ENCODE data around the gene PALM3.

The PALM3 gene, protein sequence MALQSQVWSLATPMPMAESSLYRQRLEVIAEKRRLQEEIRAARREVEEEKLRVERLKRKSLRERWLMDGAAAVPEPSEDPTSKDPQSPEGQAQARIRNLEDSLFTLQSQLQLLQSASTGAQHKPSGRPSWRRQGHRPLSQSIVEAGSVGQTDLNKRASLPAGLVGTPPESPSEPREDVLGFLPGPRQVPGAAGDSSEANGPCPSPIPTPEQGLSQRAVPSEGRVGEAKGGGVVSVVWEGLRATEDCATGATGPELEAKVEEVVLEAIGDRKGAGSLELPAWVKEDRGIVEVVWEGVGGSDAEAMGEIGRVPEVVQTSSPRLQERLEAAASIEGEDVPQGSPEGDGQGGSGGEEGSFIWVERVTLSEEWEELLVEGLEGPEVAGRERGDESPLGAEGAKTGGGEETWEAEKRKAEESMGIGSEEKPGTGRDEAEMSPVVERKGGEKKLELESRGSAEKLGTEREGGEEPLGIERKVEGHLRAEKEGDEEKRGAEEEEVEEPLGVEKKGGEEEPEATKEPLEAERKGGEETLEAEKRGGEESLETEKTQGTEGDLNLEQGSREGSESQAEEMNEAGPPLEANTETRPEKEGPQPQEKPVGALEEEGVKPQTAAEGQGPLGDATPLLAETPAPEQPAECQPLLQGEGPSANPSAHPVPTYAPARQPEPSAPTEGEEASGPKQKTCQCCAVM

DNA sequence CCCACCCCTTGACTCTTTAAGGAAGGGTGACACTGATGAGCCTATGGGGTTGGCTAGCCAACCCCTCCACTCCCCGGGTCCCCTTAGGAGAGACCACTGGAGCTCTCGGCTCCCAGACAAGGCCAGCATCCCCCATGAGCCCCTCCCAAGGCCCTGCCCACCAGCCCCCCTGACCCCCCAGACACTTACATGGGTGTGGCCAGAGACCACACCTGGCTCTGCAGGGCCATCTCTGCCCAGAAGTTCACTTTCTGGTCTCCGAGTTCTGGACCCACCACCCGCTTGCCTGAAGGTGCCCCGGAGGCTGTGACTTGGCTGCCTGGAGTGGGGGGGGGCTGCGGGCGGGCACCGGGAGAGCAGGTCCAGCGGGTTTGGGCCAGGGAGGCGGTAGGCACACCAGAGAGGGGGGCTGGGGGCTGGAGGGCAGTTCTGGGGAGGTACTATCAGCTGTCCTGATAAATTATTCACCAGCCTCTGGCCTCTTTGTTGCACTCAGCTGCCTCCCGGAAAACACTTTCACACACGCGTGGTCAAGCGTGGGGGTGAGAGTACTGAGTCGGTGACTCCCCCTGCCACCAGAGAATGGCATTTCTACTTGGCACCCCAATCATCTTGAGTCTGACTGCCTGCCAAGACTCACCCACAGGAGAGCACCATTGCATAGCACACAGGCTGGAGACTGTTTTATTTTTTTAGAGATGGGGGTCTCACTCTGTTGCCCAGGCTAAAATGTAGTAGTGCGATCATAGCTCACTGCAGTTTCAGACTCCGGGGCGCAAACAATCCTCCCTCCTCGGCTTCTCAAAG is at the start of gene PALM3:
Gene PALM3 (minus strand): TSS at position 326 of the 807 bp plus-strand sequence. CDS start 96 bp downstream, at position 230.
- DNase-seq (ENCODE audit: low read depth): no peak

DNA sequence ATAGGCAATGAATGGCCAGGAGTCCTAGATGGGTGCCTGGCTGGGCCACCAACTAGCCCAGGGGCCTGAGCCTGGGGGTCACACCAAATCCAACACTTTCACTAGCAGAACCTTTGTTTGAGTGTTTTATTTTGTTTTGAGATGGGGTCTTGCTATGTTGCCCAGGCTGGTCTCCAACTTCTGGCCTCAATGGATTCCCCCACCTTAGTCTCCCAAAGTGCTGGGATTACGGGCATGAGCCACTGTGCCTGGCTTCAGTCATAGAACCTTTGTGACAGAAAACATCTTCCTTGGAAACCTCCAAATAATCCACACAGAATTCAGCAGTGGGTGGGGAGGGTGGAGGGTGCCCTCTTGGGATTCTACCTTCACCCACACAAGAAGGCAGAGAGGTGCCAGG is 49.6 kb upstream of the PALM3 start:
- DNase-seq (ENCODE audit: low read depth): no peak

DNA sequence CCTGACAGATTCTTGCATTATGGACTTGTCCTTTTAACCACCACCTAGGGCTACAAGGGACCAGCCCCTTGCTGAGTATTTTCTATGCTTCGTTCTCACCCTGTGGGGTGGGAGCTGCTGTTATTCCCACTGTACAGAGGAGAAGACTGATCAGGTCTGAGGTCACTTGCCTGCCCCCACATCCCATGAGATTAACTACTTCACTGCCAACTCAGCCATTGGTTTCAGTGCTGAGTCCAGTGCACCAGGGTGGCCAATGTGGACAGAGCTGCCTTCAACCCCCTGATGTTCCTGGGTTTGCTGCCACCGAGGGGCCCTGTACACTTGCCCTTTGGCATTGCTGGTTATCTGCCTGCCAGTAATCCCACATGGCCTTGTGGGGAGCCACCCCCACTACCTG is 48.8 kb upstream of the PALM3 start:
- DNase-seq (ENCODE audit: low read depth): no peak

DNA sequence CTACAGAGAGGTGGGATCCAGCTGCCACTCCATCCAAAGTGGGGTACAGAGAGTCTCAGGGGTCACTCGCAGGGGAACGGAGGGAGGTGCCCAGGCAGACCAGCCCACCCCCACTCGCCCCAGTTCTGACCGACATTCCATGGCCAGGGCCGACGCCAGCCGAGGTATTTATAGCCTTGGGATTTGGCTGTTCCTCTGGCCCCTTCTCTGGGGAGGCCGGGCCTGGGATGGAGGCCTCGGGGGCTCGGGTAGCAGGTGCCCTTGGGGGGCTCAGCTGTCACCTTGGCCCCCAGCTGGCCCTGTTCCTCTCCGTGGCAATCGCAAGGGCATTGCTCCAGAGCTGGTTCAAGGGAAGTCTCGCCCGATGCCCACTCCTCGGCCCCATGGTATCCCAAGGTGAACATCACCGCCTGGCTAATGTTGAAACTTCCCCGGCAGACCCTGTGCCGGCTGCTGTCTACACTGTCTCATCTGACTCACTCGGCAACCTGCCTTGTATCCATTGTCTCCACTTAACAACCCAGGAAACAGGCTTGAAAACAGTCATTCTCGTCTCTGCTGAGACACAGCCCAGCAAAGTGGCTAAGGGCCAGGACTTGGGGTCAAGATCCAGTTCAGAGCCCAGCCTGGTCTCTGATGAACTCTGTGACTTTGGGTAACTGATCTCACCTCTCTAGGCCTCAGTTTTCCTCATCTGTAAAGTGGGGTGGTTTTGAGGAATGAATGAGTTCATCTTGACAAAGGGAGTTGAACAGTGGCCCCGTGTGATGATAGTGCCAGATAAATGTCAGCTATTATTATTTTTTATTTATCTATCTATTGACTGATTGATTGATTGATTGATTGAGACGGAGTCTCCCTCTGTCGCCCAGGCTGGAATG is 45.9 kb upstream of the PALM3 start:
- DNase-seq (ENCODE audit: low read depth): no peak

DNA sequence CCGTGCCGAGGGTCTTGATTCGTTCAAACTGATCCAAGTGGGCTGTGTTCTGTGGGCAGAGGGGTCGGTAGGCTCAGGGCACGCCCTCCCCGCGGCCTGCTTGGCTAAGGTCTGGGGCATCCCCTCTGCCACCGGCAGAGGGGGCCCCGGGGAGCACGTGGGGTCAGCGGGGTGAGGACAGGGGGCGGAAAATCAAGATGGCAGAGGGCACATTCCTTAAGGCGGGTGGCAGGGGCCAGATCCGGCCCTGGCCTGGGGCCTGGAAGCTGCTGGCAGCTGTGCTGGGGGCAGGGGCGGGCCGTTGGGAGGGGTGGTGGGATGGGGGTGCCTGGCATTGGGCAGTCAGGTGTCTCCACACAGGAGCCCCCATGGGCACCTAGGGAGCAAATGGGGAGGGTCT is 45.0 kb upstream of the PALM3 start:
- DNase-seq (ENCODE audit: low read depth): no peak

DNA sequence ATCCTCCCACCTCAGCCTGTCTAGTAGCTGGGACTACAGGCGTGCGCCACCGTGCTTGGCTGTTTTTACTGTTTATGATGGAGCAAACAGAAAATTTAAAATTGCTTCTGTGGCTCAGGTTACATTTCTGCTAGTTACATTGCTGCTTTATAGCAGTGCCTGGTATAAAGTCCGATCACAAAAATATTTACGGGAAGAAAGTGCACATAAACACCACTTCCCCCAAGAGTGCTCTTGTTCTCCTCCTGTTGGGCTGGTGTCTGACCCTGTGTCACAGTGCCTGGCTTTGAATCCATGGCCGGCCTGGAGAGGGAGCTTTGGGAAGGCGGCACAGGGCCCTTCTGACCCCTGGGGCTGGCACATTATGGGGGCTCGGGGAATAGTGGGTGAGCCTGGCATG is 43.8 kb upstream of the PALM3 start:
- DNase-seq (ENCODE audit: low read depth): no peak

DNA sequence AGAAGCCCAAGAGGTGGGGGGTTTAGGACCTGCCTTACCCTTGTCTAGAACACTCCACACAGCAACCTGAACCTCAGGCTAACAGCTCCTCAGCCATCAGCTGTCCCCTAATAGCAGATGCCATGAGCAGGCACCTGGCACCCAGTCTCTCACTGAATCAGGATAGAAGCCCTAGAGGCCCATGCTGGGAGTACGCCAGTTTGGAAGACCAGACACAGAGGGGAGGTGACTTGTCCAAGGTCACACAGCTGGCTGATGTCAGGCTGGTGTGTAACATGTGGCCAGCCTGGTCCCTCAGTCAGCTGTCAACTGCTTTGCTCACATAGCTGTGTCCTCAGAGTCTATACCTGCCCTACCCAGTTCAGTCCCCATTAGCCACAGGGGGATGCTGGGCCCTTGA is 41.4 kb upstream of the PALM3 start:
- no peak for DNase-seq (ENCODE audit: low read depth)

DNA sequence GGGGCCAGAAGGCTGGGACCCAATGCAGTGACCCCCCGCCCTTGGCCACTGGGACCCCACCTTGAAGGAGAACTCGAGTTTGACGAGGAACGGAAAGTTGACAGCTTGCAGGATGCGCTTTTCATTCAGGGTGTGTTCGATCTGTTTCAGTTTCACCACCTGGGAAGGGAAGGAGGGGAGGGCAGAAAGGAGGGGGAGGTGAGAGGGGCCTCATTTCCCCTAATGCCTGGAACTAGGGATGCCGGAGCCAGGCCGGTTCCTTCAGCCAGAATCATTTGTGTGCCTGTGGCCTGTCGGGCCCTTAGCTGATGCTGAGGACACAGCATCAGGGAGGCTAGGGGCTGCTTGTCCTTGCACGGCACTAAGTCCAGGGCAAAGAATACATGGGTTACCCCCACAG is 40.9 kb upstream of the PALM3 start:
- DNase-seq (ENCODE audit: low read depth): no peak

DNA sequence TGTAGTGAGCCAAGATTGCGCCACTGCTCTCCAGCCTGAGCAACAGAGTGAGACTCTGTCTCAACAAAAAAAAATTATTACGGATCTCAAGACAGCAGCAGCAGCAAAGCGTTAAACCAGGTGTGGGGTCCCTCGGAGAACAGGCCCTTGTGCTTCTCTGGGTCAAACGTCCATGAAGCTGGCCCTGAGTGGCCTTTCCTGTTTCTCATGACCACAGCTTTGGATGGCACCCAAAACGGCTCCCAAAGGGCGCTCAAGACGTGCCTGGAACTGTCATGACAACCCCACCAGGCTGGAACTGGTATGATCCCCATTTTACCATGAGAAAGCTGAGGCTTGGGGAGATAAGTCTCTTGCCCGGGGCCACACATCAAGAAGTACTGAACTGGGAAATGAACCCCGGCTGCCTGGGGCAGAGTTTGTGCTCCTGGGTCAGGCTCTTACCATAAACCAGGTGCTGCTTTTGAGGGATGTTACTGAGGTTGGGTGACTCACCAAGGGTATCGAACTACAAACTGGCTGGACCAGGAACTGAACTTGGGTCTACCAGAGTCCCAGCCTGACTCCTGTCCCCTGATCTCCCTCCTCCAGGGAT is 40.3 kb upstream of the PALM3 start:
- no peak for DNase-seq (ENCODE audit: low read depth)

DNA sequence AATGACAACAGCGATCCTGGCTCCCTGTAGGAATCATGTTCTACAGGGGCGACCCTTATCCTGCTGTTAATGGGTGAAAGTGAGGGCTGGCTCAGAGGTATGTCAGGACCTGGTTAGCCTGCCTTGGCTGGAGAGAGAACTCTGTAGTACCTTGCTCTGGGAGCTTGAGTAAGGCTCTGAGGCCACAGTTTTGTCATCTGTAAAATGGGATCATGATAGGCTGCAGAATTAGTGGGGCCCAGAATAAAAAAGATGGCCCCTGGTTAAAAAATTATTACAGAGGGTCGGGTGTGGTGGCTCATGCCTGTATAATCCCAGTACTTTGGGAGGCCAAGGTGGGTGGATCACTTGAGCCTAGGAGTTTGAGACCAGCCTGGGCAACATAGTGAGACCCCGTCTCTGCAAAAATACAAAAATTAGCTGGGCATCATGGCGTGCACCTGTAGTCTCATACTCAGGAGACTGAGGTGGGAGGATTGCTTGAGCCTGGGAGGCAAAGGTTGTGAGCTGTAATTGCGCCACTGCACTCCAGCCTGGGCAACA is 39.2 kb upstream of the PALM3 start:
- no peak for DNase-seq (ENCODE audit: low read depth)

DNA sequence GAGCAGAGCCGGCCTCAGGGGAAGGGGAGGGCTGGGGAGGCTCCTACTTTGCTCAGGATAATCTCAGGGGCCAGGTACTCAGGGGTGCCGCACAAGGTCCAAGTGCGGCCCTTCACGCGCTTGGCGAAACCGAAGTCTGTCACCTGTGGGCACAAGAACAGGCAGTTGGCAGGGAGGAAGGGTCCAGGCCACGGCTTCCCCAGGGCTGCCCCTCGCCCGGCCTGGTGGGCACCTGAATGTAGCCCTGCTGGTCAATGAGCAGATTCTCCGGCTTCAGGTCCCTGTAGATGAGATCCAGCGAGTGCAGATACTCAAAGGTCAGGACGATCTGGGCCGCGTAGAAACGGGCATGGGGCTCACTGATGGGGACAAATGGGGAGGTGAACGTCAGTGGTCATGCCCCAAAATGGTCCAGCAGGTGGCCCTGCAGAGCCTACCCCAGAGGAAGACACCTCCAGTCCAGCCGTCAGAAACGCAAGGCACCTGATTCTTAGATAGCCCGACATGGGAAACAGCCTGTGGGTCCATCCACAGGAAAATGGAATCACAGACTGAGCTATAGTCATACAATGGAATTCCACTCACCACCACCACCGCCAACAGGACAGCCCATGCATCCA is 35.8 kb upstream of the PALM3 start:
- no peak for DNase-seq (ENCODE audit: low read depth)

DNA sequence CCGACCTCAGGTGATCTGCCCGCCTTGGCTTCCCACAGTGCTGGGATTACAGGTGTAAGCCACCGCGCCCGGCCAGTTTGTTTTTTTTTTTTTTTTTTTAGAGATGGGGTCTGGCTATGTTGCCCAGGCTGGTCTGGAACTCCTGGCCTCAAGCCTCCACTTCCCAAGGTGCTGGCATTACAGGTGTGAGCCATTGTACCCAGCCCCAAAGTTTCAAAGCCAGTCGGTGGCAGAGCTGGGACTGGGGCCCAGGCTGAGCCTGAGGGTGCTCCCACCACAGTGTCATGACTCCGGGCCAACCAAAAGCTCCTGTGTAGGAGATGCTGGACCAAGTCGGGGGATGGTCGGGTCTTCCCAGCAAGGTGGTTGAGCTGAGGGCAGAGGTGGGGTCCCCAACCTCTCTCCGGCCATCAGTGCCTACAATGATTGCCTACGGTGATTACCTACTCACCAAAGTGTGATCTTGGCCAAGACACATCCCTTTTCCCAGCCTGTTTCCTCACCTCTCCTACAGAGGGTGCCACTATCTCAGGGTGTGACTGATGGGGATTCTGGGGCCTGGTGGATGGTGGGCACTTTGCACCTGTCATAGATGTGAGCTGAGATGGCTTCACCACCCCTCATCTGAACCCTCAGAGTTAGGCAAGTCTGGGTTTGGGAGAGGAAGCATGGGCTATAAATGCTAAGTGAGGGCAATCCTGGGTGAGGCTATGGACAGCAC is 34.6 kb upstream of the PALM3 start:
- DNase-seq (ENCODE audit: low read depth): no peak

DNA sequence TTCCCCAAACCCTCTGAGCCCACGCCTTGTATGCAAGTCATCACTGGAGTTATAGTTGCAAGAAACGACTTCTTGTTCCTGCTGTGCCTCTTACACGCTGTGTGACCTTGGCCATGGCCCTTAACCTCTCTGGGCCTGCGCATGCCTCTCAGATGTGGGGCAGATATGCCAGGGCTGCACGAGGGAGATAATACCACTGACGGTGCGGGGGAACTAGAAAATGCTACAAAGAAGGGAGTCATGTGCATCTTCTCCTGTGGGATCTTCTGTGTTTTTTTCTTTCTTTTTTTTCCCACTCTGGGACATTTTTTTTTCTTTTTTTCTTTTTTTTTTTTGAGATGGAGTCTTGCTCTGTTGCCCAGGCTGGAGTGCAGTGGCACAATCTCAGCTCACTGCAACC is 33.0 kb upstream of the PALM3 start:
- DNase-seq (ENCODE audit: low read depth): no peak

DNA sequence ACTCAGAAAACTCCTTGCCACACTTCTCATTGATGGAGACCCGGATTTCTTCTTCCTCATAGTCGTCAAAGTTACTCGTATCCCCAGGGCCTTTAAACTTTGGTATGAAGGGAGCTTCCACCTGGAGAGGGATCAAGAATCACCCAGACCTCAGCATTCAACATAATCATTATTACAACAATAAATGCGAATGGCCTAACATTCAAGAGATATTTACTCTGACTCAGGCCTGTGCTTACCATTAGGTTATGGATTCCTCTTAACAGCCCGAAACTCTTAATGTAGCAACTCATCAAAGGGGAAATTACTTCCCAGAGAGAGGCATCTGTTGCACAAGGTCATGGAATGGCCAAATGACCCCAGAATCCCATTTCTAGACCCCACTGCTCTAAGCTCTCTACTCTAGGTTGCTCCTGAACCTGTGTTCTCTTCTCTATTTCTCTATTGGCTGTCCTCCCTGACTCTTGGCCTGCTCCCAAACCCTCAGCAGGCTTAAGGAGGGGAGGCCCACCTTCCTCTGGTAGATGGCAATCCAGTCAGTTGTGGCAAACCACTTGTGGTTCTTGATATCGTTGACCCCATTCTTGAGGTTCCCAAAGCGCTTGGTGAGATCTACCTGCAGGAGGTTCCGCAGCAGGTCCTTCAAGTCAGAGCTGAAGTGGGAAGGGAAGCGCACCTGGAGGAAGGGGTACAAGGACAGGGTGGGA is 31.4 kb upstream of the PALM3 start:
- DNase-seq (ENCODE audit: low read depth): no peak

DNA sequence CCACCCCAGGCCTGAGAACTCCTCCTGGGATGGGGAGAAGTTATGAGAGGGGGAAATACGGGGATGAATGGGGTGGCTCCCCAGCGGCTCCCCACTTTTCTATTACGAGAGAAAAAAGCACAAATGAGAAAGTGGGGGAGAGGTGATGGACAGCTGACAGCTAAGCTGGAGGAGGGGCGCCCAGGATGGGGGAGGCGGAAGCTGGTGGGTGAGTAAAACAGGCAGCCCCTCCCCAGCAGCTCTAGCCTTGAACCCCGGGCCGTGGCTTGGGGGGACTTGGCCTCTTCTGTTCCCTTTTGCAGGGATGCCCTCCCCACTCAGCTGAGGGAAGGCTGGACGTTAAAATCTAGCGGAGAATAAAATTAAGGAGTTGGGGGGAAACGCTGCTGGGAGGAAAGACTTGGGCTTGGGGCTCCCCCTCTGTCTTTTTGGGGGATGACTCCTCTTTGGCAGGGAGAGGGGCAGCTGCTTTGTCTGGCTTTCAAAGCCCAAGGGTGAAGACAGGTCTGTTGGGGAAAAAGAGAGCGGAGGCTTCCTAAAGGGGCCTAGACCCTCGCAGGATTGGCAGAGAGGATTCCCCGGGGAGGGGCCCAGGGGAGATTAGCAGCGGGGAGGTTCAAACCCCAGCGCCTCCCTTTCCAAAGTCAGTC is 30.1 kb upstream of the PALM3 start:
- DNase-seq (ENCODE audit: low read depth): peak; percentile 45

DNA sequence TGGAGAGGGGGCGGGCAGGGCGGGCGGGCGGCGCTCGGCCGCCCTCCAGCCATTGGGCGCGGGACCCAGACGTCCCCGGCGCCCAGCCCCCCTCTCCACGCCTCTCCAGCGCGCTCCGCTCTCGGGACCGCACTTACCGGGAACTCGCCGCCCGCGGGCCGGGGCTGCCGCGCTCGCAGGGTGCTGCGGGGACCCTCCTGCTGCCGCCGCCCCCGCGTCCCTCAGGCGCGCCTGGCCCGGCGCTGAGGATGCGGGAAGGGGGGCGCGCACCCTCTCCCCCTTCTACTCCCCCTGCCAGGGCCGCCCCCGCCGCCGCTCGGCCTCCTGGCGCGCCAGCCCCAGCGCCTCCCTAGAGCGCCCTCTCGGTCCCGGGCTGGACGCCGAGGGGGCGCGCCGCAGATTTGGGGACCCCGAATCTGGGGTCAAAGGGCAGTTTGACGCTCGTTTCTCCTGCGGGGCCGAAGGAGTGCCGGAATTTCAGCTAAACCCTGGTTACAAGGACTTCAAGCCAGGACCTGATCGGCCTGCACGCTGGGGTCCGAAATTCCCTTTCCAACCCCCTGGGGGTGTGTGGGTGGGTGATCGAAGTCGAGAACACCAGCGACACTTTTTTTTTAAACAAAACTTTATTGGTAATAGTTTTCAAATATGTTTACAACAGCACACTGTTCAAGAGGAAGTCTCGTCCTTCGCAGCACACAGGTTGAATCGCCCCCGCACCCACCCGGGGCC is 29.4 kb upstream of the PALM3 start:
- no peak for DNase-seq (ENCODE audit: low read depth)

DNA sequence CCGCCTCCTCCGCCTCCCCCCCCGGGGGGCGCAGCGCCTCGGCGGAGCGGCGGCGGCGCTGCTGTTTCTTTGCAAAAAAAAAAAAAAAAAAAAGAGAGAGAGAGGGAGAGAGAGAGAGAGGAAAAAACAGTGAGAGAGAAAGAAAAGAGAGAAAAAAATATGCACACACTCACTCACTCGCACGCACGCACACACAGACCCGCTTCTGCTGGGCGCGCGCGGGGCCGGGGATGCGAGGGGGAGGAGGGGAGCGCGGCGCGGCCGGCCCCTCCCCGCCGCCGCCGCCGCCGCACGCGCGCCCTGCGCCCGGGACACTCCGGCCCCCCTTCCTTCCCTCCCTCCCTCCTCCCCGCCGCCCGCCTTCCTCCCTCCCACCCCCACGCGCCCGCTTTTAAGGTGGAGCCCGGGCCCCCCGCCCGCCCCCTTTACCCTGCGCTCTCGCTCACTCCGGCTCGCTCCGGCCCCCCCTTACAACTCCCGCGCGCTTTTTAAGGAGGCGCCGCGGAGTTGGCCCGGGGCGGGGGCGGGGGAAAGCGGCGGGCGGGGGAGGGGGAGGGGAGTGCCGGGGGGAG is 28.7 kb upstream of the PALM3 start, which contains the start of gene SAMD1:
Gene SAMD1 (minus strand): TSS at position 243 of the 572 bp plus-strand sequence.
- DNase-seq (ENCODE audit: low read depth): peak; percentile 82

All from activated T-cell treated with anti-CD3 and anti-CD28 coated beads for 24 hours (primary cell).